GM12801 (cell line): ENCODE data around the gene CEACAM16.

Experiments
- CTCF ChIP-seq: IDR thresholded peaks from one replicate; pipeline ENCODE4 v1.5.1; 2011; ENCODE audit warnings: control low read depth; ENCODE audit not compliant: insufficient read length; ENCODE audit errors: extremely low read depth

The CEACAM16 gene

GRCh38 chr19:44682807-44683206 lies 16.1 kb upstream of the CEACAM16 start:
- no peak for TF ChIP-seq CTCF

- TF ChIP-seq CTCF, result no peak
Measured at GRCh38 chr19:44683434-44684210, 15.3 kb upstream of the CEACAM16 start.

GRCh38 chr19:44684892-44685863 lies 13.8 kb upstream of the CEACAM16 start:
- TF ChIP-seq CTCF, result no peak

- TF ChIP-seq CTCF, result no peak
Measured at GRCh38 chr19:44685877-44686276, 13.1 kb upstream of the CEACAM16 start.

GRCh38 chr19:44686896-44687295 lies 12.1 kb upstream of the CEACAM16 start:
- no peak for TF ChIP-seq CTCF

GRCh38 chr19:44687888-44688287 lies 11.1 kb upstream of the CEACAM16 start:
- no peak for TF ChIP-seq CTCF
